GM10266 (cell line): ENCODE measurements around the gene EMP3.

ENCODE experiments used
- DNase-seq: peaks from one replicate; pipeline ENCODE4 v3.0.0; 2012; ENCODE audit errors: extremely low spot score
- TF ChIP-seq, protein P1 (sequence below): IDR thresholded peaks from 2 replicates; pipeline ENCODE4 v1.5.1; 2012; ENCODE audit warnings: mild to moderate bottlenecking, low read depth; ENCODE audit not compliant: control insufficient read depth, insufficient read depth; ENCODE audit errors: missing control alignments

EMP3 gene

DNA sequence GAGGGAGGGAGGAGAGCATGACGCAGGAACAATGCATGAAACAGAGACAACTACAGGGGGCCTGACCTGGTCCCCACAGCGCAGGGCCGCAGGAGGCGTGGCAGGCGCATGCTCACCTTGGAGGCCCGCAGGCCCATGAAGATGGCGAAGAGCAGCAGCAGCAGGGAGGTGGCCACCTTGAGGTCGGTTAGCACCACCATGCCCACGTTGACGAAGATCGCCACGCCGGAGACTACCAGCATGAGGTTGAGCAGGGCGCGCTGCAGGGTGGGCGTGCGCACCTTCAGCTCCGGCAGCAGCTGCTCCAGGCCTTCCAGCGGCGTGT is 17.0 kb downstream of the EMP3 start:
- TF ChIP-seq, protein P1, sequence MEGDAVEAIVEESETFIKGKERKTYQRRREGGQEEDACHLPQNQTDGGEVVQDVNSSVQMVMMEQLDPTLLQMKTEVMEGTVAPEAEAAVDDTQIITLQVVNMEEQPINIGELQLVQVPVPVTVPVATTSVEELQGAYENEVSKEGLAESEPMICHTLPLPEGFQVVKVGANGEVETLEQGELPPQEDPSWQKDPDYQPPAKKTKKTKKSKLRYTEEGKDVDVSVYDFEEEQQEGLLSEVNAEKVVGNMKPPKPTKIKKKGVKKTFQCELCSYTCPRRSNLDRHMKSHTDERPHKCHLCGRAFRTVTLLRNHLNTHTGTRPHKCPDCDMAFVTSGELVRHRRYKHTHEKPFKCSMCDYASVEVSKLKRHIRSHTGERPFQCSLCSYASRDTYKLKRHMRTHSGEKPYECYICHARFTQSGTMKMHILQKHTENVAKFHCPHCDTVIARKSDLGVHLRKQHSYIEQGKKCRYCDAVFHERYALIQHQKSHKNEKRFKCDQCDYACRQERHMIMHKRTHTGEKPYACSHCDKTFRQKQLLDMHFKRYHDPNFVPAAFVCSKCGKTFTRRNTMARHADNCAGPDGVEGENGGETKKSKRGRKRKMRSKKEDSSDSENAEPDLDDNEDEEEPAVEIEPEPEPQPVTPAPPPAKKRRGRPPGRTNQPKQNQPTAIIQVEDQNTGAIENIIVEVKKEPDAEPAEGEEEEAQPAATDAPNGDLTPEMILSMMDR = no peak

DNA sequence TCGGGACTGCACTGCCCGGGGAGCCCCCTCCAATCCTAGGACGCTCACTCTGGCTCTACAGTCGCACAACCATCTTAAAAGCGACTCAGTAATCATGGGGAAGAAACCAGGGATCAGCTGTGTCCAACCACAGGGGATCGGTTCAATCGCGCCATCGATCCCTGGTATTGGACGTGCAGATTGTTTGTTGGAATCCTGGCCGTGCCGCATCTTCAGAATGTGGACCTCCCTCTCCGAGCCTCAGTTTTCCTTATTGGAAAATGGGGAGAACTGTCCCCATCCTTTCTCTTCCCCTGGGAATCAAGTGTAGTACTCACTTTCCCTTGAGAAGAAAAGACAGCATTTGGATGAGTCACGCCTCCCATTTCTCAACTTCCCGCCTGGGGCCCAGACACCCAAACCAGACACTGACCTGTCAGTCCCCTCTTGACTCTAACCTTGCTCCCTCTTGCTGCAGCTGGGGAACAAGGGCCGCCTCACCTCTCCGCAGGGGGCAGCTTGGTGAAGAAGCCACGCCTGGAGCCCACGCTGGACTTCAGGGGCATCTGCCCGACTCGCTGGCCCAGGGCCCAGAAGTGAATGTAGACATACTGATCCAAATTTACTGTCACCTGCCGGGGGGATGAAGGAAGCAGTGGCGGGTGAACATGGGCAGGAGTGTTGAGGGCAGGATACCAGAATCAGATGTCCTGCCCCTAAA is 17.6 kb downstream of the EMP3 start:
- DNase-seq = no peak

More for the DNA sequence above, 17.0 kb downstream of the EMP3 start:
- no peak for DNase-seq

DNA sequence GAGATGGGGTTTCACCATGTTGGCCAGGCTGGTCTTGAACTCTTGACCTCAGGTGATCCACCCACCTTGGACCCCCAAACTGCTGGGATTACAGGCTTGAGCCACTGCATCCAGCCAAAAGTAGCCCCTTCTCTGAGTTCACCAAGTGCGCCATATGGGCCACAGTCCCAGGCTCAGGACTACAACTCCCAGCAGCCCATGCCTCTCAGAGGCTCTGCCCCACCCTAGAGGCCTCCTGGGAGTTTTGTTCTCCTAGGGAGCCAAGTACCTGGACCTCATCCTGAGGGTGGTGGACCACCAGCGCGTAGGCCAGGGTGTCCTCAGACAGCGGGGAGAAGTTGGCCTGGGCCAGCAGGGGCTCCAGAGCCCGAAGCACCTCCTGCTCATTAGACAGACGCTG is 19.5 kb downstream of the EMP3 start:
- no peak for DNase-seq
- TF ChIP-seq, protein P1 = no peak

More for the DNA sequence above, 17.6 kb downstream of the EMP3 start:
- TF ChIP-seq, protein P1 = no peak

GRCh38 chr19:48346191-48346590 is 20.8 kb downstream of the EMP3 start:
- TF ChIP-seq, protein P1 = no peak
- DNase-seq = no peak

GRCh38 chr19:48348045-48348444 is 22.7 kb downstream of the EMP3 start:
- DNase-seq = no peak
- TF ChIP-seq, protein P1 = no peak

DNA sequence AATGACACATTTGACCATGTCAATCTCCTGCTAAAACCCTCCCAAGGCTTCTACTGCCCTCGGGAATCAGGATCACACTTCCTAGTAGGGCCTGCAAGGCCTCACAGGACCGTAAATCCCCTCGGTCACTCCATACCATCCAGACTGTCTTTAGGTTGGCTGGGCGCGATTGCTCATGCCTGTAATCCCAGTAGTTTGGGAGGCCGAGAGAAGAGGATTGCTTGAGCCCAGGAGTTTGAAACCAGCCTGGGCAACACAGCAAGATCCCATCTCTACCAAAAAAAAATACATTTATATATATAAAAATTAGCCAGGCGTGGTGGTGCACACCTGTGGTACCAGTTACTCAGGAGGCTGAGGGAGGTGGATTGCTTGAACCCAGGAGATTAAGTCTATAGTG is 23.4 kb downstream of the EMP3 start:
- TF ChIP-seq, protein P1 = no peak
- no peak for DNase-seq

DNA sequence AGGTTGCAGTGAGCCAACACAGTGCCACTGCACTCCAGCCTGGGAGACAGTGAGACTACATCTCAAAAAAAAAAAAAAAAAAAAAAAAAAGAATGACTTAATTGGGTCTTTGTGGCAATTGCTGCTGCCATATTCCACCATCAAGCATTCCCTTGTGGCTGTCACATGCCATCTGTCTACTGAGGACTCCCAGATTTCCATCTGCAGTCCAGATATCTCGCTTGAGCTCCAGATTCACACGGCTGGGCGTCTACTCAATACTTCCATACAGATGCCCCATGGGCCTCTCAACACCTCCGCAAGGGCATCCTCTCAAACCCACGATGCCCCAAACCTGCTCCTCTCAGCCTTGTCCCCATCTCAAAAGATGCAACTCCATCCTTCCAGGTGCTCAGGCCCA is 25.5 kb downstream of the EMP3 start:
- DNase-seq = no peak
- TF ChIP-seq, protein P1 = no peak
